SU-DHL-6 (cell line): ENCODE measurements around the gene RNF180.

Experiments used
- H2AFZ ChIP-seq: fragments of 200-600 bp; sonication (generic); 2 replicates; pipeline ENCODE4 v1.6.1; 2014; ENCODE audit warnings: low read depth, mild to moderate bottlenecking, moderate library complexity, mixed read lengths, antibody characterized with exemption, low read length; ENCODE audit not compliant: severe bottlenecking
- H3F3A ChIP-seq: fragments of 200-600 bp; shearing (Covaris generic); 2 replicates; pipeline ENCODE4 v1.6.0; 2016; ENCODE audit warnings: antibody characterized with exemption, mild to moderate bottlenecking; ENCODE audit not compliant: insufficient read depth
- H3K27ac ChIP-seq: fragments of 200-600 bp; sonication (generic); 2 replicates; pipeline ENCODE4 v1.5.1; 2016; ENCODE audit warnings: low read depth, mild to moderate bottlenecking, low read length, moderate library complexity, mixed read lengths
- H3K27me3 ChIP-seq: fragments of 200-600 bp; sonication (generic), shearing (Covaris generic); 2 replicates; pipeline ENCODE4 v1.6.0; 2014; ENCODE audit warnings: mild to moderate bottlenecking, low read length
- H3K36me3 ChIP-seq: fragments of 200-600 bp; sonication (generic); 2 replicates; pipeline ENCODE4 v1.6.1; 2014; ENCODE audit warnings: mild to moderate bottlenecking, low read length, mixed read lengths
- H3K4me2 ChIP-seq: fragments of 300-600, 200-600 bp; shearing (Covaris generic), sonication (generic); 2 replicates; pipeline ENCODE4 v1.6.0; 2014; ENCODE audit warnings: low read length, low read depth, mild to moderate bottlenecking; ENCODE audit not compliant: poor library complexity, severe bottlenecking
- H3K4me3 ChIP-seq: fragments of 200-600 bp; sonication (generic); 2 replicates; pipeline ENCODE4 v1.5.1; 2014; ENCODE audit warnings: antibody characterized with exemption, low read length, mild to moderate bottlenecking, mixed read lengths; ENCODE audit not compliant: insufficient read depth, poor library complexity, severe bottlenecking
- H3K79me2 ChIP-seq: fragments of 200-600 bp; sonication (generic); 2 replicates; pipeline ENCODE4 v1.6.1; 2014; ENCODE audit warnings: mild to moderate bottlenecking, low read length, moderate library complexity; ENCODE audit not compliant: insufficient read depth
- H3K9ac ChIP-seq: fragments of 200-600 bp; sonication (generic); 2 replicates; pipeline ENCODE4 v1.7.0; 2014; ENCODE audit warnings: mild to moderate bottlenecking, low read length
- H3K9me2 ChIP-seq: fragments of 200-600 bp; sonication (generic); replicated peaks from 2 replicates; pipeline ENCODE4 v1.6.1; 2014; ENCODE audit warnings: low read length; ENCODE audit not compliant: insufficient read depth
- H3K9me3 ChIP-seq: fragments of 200-600 bp; sonication (generic); 2 replicates; pipeline ENCODE4 v1.6.1; 2014; ENCODE audit warnings: low read length, mixed read lengths; ENCODE audit not compliant: insufficient read depth
- H4K20me1 ChIP-seq: fragments of 200-600 bp; sonication (generic); 2 replicates; pipeline ENCODE4 v1.6.1; 2014; ENCODE audit warnings: low read depth, mild to moderate bottlenecking, antibody characterized with exemption, low read length, moderate library complexity, mixed read lengths
- CTCF ChIP-seq: fragments of 200-600 bp; sonication (generic); IDR thresholded peaks from one replicate; pipeline ENCODE4 v1.5.1; 2017; ENCODE audit warnings: antibody characterized with exemption, mild to moderate bottlenecking, low read length, moderate library complexity; ENCODE audit not compliant: insufficient read depth, poor library complexity, severe bottlenecking
- EZH2phosphoT487 ChIP-seq: fragments of 200-600 bp; sonication (generic), shearing (Covaris generic); conservative IDR thresholded peaks from 2 replicates; pipeline ENCODE4 v1.6.1; 2018; ENCODE audit warnings: mild to moderate bottlenecking, antibody characterized with exemption, low read length, moderate library complexity, mixed read lengths

The RNF180 gene

GRCh38 chr5:64181440-64181839, 15.8 kb downstream of the RNF180 start:
- Histone ChIP-seq H3K79me2 (no peaks in the 10 kb centered on the region), H3K4me2 (no peak overlapping the region), H3K27ac (no peak overlapping the region), H3K36me3 (no peaks in the 10 kb centered on the region), H3K9me3 (no peaks in the 10 kb centered on the region), H3K9ac (no peak overlapping the region), H4K20me1 (no peaks in the 10 kb centered on the region), H3K4me3 (no peak overlapping the region), H2AFZ (no peak overlapping the region), H3K9me2 (no peaks in the 10 kb centered on the region), H3F3A (no peaks in the 10 kb centered on the region), H3K27me3 (no peaks in the 10 kb centered on the region)
- TF ChIP-seq CTCF (no peak), EZH2phosphoT487 (no peak)

GRCh38 chr5:64183956-64184355, 18.3 kb downstream of the RNF180 start:
- TF ChIP-seq CTCF (no peak), EZH2phosphoT487 (no peak)
- no peaks in the 10 kb centered on the region for H3K79me2 ChIP-seq
- no peak overlapping the region for H3K4me2 ChIP-seq

GRCh38 chr5:64184832-64185231, 19.2 kb downstream of the RNF180 start:
- no peaks in the 10 kb centered on the region for H3K27me3 ChIP-seq
- no peak overlapping the region for H2AFZ ChIP-seq
- no peaks in the 10 kb centered on the region for H3F3A ChIP-seq
- no peaks in the 10 kb centered on the region for H4K20me1 ChIP-seq
- H3K9ac ChIP-seq = no peak overlapping the region
- H3K4me3 ChIP-seq = no peak overlapping the region
- TF ChIP-seq CTCF (no peak), EZH2phosphoT487 (no peak)
- no peaks in the 10 kb centered on the region for H3K9me3 ChIP-seq
- H3K36me3 ChIP-seq = no peaks in the 10 kb centered on the region
- no peak overlapping the region for H3K27ac ChIP-seq
- H3K4me2 ChIP-seq = no peak overlapping the region
- H3K9me2 ChIP-seq = no peaks in the 10 kb centered on the region
- H3K79me2 ChIP-seq = no peaks in the 10 kb centered on the region

More at GRCh38 chr5:64183956-64184355, 18.3 kb downstream of the RNF180 start:
- H3F3A ChIP-seq = no peaks in the 10 kb centered on the region
- H3K27me3 ChIP-seq = no peaks in the 10 kb centered on the region
- H3K36me3 ChIP-seq = no peaks in the 10 kb centered on the region
- H4K20me1 ChIP-seq = no peaks in the 10 kb centered on the region
- no peak overlapping the region for H3K9ac ChIP-seq
- H3K4me3 ChIP-seq = no peak overlapping the region
- no peak overlapping the region for H2AFZ ChIP-seq
- no peak overlapping the region for H3K27ac ChIP-seq
- no peaks in the 10 kb centered on the region for H3K9me3 ChIP-seq
- H3K9me2 ChIP-seq = no peaks in the 10 kb centered on the region
